ENCODE data around the gene CD40.

Gene CD40

GRCh38 chr20:46173652-46174468 lies 55.7 kb downstream of the CD40 start:
- no peak for DNase-seq (ENCODE audit: low spot score)
- in situ Hi-C loops (cut with MboI; ENCODE audit: low pct_unique_long_range_greater_than_20kb, low sequenced_read_pairs, unreplicated experiment) = no loop called here
- TF ChIP-seq CTCF (IDR thresholded peaks at IDR 0.05; ENCODE audit: extremely low read depth, insufficient read depth, missing control alignments) = no peak

GRCh38 chr20:46174469-46175126 lies 56.5 kb downstream of the CD40 start:
- peak; percentile 95 for DNase-seq (ENCODE audit: low spot score)
- peak; percentile 86 for TF ChIP-seq CTCF (IDR thresholded peaks at IDR 0.05; ENCODE audit: extremely low read depth, insufficient read depth, missing control alignments)
- in situ Hi-C loops (cut with MboI; ENCODE audit: low pct_unique_long_range_greater_than_20kb, low sequenced_read_pairs, unreplicated experiment) = no loop called here

GRCh38 chr20:46175127-46175494 lies 57.0 kb downstream of the CD40 start:
- in situ Hi-C loops (cut with MboI; ENCODE audit: low pct_unique_long_range_greater_than_20kb, low sequenced_read_pairs, unreplicated experiment) = no loop called here
- no peak for TF ChIP-seq CTCF (IDR thresholded peaks at IDR 0.05; ENCODE audit: extremely low read depth, insufficient read depth, missing control alignments)
- DNase-seq (ENCODE audit: low spot score) = no peak

GRCh38 chr20:46176739-46177378 lies 58.7 kb downstream of the CD40 start:
- TF ChIP-seq CTCF (IDR thresholded peaks at IDR 0.05; ENCODE audit: extremely low read depth, insufficient read depth, missing control alignments) = no peak
- in situ Hi-C loops (cut with MboI; ENCODE audit: low pct_unique_long_range_greater_than_20kb, low sequenced_read_pairs, unreplicated experiment) = no loop called here
- DNase-seq (ENCODE audit: low spot score) = no peak

GRCh38 chr20:46177768-46178167 lies 59.7 kb downstream of the CD40 start:
- in situ Hi-C loops (cut with MboI; ENCODE audit: low pct_unique_long_range_greater_than_20kb, low sequenced_read_pairs, unreplicated experiment) = no loop called here
- no peak for DNase-seq (ENCODE audit: low spot score)
- no peak for TF ChIP-seq CTCF (IDR thresholded peaks at IDR 0.05; ENCODE audit: extremely low read depth, insufficient read depth, missing control alignments)

GRCh38 chr20:46178891-46179290 lies 60.8 kb downstream of the CD40 start:
- DNase-seq (ENCODE audit: low spot score) = no peak
- in situ Hi-C loops (cut with MboI; ENCODE audit: low pct_unique_long_range_greater_than_20kb, low sequenced_read_pairs, unreplicated experiment) = no loop called here
- TF ChIP-seq CTCF (IDR thresholded peaks at IDR 0.05; ENCODE audit: extremely low read depth, insufficient read depth, missing control alignments) = no peak

All from GM13977 (cell line).